Umbilical cord (tissue), 2 donors: Measurements from ENCODE around the gene DYRK1A. TPM values are rescaled to one million over a fixed set of nuclear protein-coding genes. Genes with fewer than 3 reads are reported as not detected.
A peak's percentile ranks its signal among the peaks of the same experiment; 100 is the strongest.
"Not testable (repeated sequence)": the region's sequence is repeated elsewhere in the genome, so short reads cannot be mapped to it uniquely, and the experiment has no call there.

Source experiments
- DNase-seq: peaks from one replicate; pipeline ENCODE4 v3.0.0-alpha.2; 2015; ENCODE audit warnings: low spot score
- total RNA-seq: library from RNA; depleted of rRNA; stranded (reverse); fragments of >200 nt; gene quantifications from one replicate; pipeline ENCODE4 v1.2.3, GENCODE V29; 2014; ENCODE audit warnings: low replicate concordance; ENCODE audit not compliant: insufficient read depth

The DYRK1A gene
- total RNA-seq, 1 donor from 2014 or later: 65.5 TPM

DNA sequence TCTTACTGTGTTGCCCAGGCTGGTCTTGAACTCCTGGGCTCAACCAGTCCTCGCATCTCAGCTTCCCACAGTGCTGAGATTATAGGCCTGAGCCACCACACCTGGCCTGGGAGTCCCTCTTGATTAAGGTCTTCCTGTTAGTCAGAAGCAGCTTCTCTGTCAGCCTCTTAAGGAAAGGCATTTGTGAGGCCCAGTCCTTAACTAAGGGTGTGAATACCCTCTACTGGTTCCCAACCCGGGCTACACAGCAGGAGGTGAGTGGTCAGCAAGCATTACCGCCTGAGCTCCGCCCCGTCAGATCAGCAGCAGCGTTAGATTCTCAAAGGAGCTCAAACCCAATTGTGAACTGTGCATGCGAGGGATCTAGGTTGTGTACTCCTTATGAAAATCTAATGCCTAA lies 117.2 kb downstream of the DYRK1A start:
- DNase-seq: no peak

DNA sequence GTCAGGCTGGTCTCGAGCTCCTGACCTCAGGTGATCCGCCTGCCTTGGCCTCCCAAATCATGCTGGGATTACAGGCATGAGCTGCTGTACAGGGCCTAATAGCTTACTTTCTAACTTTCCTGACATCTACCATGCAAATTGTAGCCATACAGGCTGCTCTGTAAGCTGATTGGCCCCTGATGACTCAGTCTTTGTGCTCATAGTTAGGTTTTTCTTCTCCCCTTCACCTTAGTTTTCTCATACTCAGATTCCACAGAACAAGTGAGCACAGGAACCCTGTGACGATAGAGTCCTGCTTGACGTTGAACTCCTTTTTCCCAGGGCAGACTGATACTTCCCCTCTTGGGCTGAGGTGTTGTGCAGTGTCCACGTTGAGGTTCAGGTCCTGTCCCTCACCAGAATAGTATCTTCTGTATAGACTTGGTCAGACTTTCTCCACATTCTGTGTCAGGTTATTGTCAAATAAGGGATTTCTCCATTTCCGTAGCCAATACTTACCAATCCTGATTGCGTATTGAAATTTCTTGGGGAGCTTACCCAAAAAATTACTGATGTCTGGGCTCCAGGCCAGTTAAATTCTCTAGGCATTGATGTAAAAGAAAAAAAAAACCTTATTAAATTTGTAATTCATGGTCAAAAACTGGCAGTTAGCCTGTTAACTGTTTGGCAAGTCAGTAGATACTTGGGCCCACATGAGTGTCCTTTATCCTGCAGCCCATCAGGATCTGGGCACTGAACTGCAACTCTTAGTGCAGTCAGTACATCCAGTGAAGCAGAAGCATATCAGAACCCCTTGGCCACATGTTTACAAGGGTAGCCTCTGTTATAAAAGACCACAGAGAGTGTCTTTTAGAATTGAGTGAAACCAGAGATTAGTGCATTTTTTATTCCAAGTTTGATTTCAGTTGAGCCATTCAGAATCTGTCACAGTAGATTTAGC lies 118.2 kb downstream of the DYRK1A start:
- no peak for DNase-seq

DNA sequence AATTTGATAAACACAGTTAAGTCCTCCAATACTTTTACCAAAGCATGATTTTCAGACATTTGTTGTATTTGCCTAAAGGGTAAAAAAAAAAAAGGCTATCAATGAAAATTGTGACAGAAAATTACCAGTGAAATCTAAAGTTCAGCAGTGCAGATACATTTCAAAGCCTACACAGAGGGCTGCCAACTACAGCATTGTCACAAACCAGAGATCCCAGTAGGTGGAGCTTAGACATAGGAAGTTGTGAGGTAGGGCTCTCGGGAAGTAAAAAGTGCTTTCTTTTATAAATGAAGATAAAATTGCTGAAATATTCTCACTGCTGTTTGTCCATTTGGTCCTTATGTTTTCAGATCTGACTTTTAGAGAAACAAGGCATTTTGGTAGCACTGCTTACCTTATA lies 123.0 kb downstream of the DYRK1A start:
- no peak for DNase-seq

DNA sequence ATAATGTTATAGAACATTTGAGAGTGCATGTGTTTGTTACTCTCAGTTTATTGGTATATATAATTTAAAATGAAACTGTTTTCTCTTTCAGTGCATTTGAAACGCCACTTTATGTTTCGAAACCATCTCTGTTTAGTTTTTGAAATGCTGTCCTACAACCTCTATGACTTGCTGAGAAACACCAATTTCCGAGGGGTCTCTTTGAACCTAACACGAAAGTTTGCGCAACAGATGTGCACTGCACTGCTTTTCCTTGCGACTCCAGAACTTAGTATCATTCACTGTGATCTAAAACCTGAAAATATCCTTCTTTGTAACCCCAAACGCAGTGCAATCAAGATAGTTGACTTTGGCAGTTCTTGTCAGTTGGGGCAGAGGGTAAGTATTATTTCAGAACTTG lies 123.5 kb downstream of the DYRK1A start:
- no peak for DNase-seq

DNA sequence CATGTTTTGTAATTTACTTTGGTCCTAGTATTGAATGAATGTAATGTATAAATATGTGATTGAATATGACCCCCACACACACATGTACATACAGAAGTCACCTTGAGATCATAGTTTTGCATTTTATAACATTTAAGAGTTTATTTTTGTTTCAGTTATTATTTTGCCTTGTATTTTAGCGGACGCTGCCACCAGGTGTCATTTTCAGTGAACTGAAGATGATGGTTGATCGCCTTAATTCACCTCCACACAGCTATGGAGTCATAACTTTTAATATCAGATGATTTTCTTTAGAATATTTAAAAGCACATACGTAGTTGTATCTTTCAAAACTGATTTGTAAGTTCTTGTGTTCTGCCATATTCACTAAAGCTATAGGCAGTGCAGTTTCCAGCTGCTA lies 130.4 kb downstream of the DYRK1A start:
- DNase-seq: no peak

DNA sequence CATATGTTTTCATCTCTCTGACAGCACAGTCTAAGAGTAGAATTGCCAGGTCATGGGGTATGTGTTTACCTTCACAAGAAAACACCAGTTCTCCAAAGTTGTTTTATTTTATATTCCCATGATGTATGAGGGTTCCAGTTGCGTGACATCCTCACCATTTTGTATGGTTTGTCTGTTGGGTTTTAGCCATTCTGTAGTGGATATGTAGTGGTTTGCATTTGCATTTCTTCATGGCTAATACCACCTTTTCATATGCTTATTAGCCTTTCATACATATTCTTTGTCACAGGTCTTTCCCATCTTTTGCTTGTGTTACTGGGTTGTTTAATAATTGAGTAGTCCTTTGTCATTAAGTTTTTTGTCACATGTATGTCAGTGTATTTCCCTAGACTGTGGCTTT lies 132.1 kb downstream of the DYRK1A start:
- no peak for DNase-seq

DNA sequence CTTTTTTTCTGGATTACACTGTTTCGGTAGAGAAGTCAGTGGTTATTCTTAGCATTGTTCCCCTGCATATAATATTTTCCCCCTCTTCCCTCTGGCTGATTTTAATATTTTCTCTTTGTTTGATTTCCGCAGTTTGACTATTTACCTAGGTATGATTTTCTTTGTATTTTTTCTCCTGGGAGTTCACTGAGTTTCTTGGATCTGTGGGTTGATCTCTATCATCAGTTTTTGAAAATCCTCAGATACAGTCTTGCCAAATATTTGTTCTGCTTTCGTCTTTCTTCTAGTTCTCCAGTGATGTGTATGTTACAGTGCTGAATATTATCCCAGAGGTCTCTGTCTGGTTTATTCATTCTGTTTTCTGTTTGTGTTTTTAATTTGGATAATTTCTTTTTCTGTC lies 136.4 kb downstream of the DYRK1A start:
- no peak for DNase-seq

DNA sequence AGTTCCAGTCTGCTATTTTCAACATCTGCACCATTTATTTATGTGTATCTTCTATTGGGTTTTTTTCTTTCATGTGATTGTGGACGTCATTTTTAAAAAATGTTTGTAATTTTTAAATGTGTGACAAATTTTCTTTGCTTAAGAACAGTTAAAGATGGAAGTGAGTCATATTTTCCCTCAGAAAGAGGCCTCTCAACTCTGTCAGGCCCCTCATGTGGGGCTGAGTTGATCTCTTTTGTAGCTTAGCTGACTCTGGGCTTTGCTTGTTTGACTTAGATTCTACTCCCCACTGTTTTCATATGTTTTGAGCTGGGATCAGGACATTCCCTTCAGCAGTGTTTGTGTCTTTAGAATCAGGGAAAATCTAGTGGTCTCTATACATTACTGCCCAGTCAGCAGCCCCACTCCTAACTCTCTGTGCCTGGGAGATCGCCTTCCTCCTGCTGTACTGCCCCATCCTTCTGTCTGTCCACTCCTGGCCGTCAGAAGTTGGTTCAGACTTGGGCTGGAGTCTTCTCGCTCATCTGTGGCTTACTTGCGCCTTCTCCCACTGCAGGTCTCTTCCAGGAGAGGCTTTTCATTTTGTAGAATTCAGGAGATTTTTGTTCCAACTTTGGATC lies 137.4 kb downstream of the DYRK1A start:
- DNase-seq: no peak

DNA sequence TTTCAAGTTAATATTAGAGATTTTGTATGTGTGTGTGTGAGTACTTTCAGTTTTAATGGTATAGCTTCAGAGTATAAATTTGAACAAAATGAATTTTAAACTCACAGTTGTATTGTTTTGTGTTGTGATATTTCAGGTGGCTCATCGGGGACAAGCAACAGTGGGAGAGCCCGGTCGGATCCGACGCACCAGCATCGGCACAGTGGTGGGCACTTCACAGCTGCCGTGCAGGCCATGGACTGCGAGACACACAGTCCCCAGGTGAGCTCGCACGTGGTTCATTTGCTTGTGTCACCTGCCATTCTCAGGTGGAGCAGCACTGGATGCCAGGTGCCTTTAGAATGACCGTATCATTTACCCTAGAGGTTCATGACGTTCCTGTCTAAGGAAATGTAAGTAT lies 139.4 kb downstream of the DYRK1A start:
- no peak for DNase-seq

DNA sequence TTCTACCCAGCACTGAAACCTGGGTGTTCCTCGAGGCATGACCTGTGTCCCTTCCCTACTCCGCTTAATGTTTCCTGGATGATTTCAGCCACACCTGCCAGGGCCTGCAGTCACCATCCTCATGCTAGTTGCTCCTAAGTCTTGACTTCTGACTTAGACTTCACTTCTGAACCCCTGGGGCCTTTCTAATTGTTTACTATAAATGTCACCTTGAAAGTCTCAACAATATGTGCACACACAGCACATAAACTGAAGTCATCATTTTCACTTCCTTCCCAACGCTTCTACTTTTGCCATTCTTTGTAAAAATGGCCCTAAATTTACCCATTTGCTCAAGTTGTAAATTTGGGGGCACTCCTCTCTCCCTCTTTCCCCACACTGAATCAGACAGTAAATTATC lies 141.1 kb downstream of the DYRK1A start:
- DNase-seq: no peak

DNA sequence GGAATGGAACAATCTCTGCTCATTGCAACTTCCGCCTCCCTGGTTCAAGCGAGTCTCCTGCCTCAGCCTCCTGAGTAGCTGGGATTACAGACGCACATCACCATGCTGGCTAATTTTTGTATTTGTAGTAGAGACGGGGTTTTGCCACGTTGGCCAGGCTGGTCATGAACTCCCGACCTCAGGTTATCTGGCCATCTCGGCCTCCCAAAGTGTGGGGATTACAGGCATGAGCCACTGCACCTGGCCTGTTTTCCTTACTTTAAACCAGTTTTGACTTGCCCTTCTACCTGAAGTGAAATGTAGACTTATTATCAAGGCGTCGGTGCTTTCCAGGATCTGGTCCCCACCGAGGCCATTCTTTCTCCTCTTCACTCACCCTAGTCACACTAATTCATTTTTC lies 141.8 kb downstream of the DYRK1A start:
- no peak for DNase-seq

DNA sequence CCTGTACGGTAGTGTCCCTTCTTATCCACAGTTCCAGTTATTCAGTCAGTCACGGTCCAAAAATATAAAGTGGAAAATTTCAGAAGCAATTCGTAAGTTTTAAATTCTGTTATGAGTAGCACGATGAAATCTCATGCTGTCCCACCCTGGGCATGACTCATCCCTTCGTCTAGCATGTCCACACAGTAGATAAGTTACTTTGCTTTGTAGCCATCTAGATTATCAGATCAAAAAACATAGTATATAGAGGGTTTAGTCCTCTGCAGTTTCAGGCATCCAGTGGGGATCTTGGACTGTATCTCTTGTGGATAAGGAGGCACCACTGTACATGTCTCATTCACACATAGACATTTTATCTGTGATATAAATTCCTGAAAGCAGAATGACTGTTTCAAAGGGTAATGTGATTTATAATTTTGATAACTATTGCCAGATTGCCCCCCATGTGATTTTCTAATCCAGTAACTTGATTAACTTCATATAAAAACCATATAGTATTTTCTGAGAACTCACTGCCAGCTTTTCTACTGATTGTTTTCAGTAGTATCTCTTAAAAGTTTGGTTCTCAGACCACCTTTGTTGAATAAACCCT lies 143.3 kb downstream of the DYRK1A start:
- peak; percentile 95 for DNase-seq

DNA sequence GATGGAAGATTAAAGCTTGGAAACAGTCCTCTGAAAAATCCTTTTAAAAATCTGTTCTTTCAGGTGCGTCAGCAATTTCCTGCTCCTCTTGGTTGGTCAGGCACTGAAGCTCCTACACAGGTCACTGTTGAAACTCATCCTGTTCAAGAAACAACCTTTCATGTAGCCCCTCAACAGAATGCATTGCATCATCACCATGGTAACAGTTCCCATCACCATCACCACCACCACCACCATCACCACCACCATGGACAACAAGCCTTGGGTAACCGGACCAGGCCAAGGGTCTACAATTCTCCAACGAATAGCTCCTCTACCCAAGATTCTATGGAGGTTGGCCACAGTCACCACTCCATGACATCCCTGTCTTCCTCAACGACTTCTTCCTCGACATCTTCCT lies 145.3 kb downstream of the DYRK1A start:
- DNase-seq: no peak

DNA sequence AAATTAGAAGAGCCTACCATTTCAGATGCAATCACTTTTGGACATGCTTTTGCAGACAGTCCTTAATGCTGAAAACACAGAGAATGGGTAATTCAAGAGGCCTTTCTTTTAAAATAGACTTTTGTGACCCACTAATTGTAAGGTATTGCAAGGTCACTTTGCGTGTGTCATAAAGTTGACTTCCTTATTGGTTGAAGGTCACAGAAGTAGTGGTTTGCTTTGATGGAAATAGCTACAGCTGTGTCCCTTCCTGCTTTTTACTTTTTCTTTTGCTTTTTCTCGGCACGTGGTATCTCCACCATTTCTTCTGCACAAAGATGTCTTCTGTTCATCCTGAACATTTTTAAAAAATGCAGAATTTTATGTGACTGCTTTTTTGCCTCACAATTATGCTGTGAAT lies 146.8 kb downstream of the DYRK1A start:
- DNase-seq: no peak

DNA sequence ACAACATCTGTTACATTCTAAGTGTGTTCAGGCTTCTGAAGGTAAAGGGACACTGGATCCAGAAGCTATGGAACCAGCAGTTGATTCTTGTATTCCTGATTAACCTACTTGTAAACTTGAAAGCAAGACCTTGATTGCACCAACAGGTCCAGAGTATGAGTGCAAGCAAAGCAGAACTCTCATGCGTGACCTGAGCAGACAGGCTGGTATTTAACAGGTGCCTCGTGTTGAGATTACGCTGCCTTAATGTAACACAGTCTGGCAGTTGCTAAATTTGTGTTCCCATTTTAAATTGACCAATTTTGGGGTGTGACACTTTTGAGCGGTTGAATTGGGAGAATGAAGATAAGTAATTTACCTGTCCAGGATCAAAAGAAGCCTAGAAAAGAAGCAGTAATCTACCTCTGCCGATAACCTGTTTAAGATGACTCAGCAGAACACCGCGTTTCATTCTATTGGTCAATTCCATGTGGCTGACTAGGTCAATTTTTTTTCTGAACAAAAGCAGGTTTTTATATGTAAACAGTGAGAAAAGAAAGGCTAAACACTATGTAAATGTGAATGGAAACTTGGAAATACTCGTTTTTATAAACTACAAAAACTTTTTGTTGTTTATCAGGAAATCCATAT lies 147.6 kb downstream of the DYRK1A start:
- no peak for DNase-seq

DNA sequence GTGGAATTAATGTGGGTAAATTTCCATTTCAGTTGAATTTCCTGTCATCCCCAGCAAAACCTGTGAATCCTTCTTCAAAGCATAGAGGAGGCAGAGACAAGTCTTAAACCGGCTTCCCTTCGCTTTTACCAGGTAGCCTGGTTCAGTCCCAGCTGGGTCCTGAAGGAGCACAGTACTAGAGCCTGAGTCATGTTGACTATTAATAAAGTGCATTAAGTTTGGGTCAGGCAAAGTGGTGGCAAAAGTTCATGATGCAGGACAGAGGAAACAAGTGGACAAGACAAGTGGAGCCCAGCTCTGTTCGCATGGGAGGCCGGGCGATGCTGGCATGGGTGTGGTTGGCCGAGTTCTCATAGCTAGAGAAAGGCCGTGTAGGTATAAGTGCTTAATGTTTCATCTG lies 150.4 kb downstream of the DYRK1A start:
- DNase-seq: no peak

DNA sequence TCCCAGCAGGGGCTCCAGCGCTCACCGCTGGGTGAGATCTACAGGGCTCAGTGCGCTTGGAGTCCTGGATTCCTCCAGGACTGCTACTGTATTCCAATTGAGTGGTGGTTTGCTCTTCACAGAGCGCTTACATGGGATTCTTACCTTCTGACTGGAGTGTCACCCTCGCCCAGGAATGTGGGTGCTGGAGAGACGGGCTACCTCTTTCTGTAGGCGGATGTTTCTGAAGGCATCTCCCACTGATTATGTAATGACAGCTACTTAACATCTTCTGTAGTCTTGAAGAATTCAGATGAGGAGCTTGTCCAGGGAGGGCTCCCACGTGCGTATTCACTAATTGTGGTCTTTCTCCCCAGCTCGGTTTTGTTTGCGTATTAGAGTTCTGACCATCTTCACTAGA lies 154.2 kb downstream of the DYRK1A start:
- DNase-seq: no peak

DNA sequence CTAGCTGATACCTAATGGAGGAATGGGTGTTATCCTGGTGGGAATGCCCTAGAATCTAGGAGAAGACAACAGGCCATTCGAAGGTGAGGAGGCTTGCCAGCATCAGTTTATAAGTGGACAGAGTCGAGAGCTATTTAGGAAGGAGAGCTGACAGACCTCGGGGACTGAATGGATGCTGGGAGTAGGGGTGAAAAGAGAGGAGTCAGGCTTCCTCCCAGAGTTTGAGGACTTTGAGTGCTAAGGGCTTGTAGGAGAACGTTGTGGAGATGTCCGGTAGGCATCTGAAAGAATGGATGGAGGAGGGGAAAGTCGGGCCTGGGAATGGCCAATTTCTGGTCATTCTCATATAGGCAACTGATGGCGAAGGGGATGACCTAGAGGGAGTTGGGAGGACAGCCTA lies 155.1 kb downstream of the DYRK1A start:
- no peak for DNase-seq

DNA sequence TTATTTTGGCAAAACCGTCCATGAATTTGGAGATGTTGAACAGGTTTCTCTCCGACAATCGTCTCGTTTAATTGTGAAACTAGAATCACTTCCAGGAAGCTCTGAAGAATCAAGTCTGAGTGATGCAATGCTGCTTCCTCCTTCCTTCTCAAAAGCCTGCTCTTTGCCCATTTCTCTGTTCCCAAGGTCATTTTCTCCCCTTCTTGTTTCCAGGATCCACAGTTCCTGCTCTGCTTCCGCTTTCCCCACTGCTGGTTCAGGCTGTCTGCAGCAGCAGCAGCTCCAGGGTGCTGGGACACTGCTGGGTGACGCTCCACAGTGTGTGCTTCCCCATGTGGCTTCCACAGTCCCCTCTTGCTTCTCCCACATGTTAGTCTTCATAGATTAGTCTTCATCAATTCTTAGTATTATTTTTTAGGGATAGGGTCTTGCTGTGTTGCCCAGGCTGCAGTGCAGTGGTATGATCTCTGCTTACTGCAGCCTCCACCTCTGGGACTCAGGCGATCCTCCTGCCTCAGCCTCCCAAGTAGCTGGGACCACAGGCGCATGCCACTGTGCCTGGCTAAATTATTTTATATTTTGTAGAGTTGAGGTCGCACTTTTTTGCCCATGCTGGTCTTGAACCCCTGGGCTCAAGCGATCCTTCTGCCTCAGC lies 156.2 kb downstream of the DYRK1A start:
- DNase-seq: no peak

DNA sequence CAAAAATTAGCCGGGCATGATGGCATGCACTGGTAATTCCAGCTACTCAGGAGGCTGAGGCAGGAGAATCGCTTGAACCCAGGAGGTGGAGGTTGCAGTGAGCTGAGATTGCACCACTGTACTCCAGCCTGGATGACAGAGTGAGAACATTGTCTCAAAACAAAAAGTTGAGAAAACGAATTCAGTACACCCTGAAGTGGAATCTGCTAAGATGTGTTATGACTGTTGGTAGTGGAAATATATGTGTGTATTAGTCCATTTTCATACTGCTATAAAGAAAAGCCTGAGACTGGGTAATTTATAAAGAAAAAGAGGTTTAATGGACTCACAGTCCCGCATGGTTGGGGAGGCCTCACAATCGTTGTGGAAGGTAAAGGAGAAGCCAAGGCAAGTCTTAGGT lies 158.4 kb downstream of the DYRK1A start:
- DNase-seq: not testable (repeated sequence)

DNA sequence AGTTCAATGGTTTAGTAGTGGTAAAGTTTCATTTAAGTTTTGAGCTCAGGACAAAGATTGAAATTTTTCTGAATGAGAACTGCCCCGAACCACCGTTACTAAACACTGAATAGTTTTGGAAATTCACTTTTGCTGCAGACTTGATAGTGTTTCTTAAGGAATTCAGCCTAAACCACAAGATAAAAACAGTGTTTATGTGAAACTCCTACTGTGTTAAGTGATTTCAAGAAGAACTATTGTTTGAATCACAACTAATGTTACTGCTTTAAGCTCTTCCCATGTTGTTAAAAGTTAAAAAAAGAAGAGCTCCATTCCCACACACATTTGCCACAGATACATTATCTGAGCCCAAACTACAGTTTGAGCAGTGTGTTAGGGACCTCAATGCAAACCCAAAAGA lies 159.2 kb downstream of the DYRK1A start:
- no peak for DNase-seq

DNA sequence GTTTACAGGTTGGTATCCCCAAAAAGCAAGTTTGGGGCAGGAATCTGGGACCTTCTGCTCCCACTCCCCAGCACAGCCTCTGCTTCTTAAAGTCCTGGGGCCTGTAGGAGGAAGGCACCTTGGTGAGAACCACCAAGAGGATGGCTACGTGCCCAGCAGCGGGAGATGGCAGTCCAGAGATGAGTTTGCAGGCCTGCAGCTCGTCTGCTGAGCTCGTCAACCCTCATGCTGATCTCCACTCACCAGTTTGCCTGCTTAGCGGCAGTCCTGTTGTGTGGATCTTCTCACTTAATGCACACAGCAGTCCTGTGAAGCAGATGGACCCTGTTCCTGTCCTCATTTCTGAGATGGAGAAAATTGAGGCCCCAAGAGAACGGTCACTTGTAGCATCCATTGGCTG lies 160.5 kb downstream of the DYRK1A start:
- DNase-seq: no peak
